Omental fat pad (tissue), 4 donors: Measurements from ENCODE around the gene RGS19. TPM values are rescaled to one million over a fixed set of nuclear protein-coding genes. Genes with fewer than 3 reads are reported as not detected.

Source experiments
- ATAC-seq: fragments of 150-250 bp; one replicate; pipeline ENCODE4 v1.9.1; 2016; ENCODE audit warnings: mild to moderate bottlenecking, moderate library complexity; ENCODE audit not compliant: low FRiP score
- DNase-seq: peaks from one replicate; pipeline ENCODE4 v3.0.0-alpha.2; 2019; ENCODE audit warnings: low spot score
- CTCF ChIP-seq, 3 donors: fragments of 450-650 bp; IDR thresholded peaks; one replicate each; pipeline ENCODE4 v1.5.1; 2016 to 2017; ENCODE audit warnings: antibody characterized with exemption in 3 of 3, mild to moderate bottlenecking in 3 of 3, moderate library complexity in 2 of 3
- small RNA-seq: library from RNA; depleted of rRNA; stranded (forward); fragments of <200 nt; gene quantifications from one replicate; pipeline ENCODE3, GENCODE V24; 2016
- total RNA-seq, 4 donors: library from RNA; depleted of rRNA; stranded (reverse); fragments of >200 nt; gene quantifications; one replicate each; pipeline ENCODE4 v1.1.0, GENCODE V29; 2016

Gene RGS19
- total RNA-seq, 4 donors from 2014 or later, result 14.0 to 45.1 (median 29.3) TPM

DNA sequence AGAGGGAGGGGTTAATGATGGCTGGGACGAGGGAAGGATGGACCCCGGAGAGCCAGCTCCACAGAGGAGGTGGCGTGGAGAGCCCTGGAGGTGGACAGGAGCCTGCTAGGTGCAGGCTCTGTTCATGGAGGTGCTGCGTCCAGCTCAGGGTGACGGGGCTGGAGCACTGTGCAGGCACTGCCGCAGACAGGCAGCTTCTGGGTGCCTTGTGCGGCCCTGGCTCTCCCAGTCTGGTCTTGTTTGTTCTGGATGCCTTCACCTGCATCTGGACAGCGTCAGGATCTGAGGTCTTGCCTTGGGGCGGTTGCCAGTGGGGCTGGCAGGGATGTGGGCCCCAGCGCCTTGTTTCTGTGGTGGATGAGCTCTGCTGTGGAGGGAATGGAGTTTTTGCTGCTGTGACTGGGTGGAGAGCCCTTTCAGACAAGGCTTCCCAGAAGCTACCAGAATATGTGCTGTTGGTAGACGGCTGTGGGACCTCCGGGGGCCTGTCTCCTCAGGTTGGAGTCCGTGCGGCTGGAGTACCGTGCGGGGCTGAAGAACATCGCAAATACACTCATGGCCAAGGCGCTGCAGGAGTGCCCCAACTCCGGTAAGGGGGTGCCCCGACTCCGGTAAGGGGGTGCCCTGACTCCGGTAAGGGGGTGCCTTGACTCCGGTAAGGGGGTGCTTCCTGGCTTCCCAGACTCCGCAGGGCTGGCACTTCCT, 51.2 kb downstream of the RGS19 start:
- DNase-seq (no peak), ATAC-seq (no peak)
- no peak for TF ChIP-seq CTCF (IDR thresholded peaks at IDR 0.05)

DNA sequence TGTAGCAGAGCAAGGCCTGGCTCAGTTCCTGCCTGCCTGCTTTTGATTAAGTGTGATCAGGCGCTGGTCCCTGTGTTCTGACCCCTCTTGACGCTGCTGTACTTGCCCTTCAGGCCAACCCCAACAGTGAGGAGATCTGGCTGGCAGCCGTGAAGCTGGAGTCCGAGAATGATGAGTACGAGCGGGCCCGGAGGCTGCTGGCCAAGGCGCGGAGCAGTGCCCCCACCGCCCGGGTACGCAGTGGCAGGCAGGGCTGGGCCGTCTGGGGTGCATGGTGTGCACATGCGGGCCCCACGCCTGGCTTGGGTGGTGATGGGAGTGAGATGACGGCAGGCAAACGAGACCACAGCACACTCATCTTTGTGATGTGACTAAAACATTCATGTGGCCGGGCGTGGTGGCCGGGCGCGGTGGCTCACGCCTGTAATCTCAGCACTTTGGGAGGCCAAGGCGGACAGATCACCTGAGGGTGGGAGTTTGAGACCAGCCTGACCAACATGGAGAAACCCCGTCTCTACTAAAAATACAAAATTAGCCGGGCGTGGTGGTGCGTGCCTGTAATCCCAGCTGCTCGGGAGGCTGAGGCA, 53.4 kb downstream of the RGS19 start:
- ATAC-seq (no peak), DNase-seq (no peak)
- TF ChIP-seq CTCF (IDR thresholded peaks at IDR 0.05), result no peak

DNA sequence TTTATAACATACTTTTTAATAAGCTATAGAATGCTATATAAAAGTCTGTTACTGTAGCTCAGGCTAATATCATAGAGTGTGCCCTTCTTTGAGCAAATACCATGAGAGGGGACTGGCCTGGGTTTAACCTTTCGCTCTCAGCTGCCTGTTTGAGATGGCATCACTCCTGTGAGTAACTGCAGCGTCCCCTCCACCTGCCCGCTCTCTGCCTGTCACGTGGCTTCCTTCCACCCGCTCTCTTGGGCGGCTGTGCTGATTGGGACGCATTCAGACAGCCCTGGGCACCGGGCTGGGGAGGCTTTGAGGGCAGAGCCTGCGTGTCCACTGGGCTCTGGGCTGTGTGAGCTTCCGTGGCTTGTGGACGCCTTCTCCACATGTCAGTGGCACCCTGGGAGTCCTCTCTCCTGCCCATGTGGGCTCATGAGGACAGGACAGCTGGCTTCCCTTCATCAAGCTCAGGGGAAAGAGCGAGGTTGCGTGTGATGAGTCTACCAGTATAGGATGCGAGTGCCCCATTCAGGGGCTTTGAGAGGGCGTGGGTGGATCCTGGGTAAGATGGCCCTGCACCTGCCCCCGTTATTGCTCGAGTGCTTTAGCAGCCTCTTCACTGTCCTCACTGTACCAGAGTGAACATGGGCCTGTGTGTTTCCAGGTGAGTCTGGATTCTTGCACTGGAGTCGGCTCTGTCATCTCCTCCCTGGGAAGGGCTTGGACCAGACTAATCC, 54.1 kb downstream of the RGS19 start:
- ATAC-seq, result no peak
- no peak for TF ChIP-seq CTCF (IDR thresholded peaks at IDR 0.05)
- no peak for DNase-seq

- TF ChIP-seq CTCF (IDR thresholded peaks at IDR 0.05), result no peak
- ATAC-seq (no peak), DNase-seq (no peak)
Observed at GRCh38 chr20:64024141-64024990, 55.0 kb downstream of the RGS19 start.

DNA sequence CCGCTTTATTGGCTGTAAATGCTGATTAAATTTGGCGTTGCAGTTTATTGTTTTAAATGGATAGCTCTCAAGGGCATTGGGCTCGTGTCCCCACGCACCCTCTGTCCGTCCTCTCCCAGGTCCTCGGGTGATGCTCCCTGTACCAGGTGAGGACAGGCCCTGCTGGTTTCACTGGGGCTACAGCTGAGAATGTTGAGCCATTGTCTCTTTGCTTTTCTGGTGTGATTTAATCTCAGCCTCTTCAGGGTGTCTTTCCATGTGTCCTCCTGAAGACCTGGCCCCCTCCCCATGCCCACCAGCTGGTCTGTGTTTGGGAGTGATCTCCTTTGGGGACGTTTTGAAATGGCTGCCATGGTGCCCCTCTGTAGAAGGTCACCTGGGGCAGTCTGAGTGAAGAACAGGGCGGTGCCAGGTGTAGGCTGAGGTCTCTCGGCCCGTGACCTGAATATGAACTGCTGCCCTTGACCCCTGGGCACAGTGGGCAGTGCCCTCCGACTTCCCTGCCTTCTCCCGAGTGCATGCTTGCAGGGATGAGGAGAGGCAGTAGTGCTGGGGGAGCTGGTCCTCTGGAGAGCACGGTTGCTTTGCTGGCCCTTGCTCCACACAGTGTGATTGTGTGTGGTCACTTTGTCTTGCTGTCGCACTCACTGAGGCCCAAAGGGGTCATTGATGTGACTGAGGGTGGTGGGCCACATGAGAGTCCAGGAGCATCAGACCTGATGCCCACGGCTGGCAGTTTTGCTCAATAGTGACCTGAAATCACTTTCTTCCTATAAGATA, 55.8 kb downstream of the RGS19 start:
- ATAC-seq (no peak), DNase-seq (no peak)
- no peak for TF ChIP-seq CTCF (IDR thresholded peaks at IDR 0.05)

Small RNAs within 50 kb of the gene (small RNA-seq; reads per million reads assigned to genes)
- gene AL355803.1 (not detected), gene MIR6813 (not detected)

Other genes starting within 250 kb of the RGS19 start
- gene ZBTB46, start 248.3 kb downstream of the RGS19 start, total RNA-seq, result 10 to 100 TPM; 11.1 to 65.3 (median 17.8) TPM
- not detected for gene ABHD16B, start 218.0 kb downstream of the RGS19 start, total RNA-seq
- 100 to 1,000 TPM; 102 to 131 (median 113) TPM for gene TPD52L2, start 214.2 kb downstream of the RGS19 start, total RNA-seq
- 10 to 100 TPM; 29.9 to 56.3 (median 45.4) TPM for gene DNAJC5, start 184.4 kb downstream of the RGS19 start, total RNA-seq
- 10 to 100 TPM; 25.7 to 48.9 (median 30.3) TPM for gene UCKL1, start 123.1 kb downstream of the RGS19 start, total RNA-seq
- 1 to 10 TPM; 6.4 to 9.8 (median 7.2) TPM for gene ZNF512B, start 109.6 kb downstream of the RGS19 start, total RNA-seq
- gene SAMD10, start 99.9 kb downstream of the RGS19 start, total RNA-seq, result 1 to 10 TPM in 1 of 4 donors, under 1 TPM in 2, not detected in 1; 0.48 to 1.2 (median 0.84) TPM
- gene PRPF6, start 98.4 kb downstream of the RGS19 start, total RNA-seq, result 10 to 100 TPM; 34.7 to 43.8 (median 40.2) TPM
- 1 to 10 TPM in 1 of 4 donors, under 1 TPM in 3; 0.37 to 6.5 (median 0.68) TPM for gene C20orf204, start 43.3 kb downstream of the RGS19 start, total RNA-seq
- 10 to 100 TPM in 1 of 4 donors, 1 to 10 TPM in 3; 2.9 to 16.7 (median 7.7) TPM for gene SOX18, start 29.9 kb downstream of the RGS19 start, total RNA-seq
- 10 to 100 TPM; 20.5 to 34.8 (median 23.4) TPM for gene TCEA2, start 16.3 kb downstream of the RGS19 start, total RNA-seq
- gene OPRL1, start 564 bp upstream of the RGS19 start, total RNA-seq, result 1 to 10 TPM in 3 of 4 donors, under 1 TPM in 1; 0.96 to 4.4 (median 1.4) TPM
- under 1 TPM in 1 of 4 donors, not detected in 3; 0.65 TPM for gene LKAAEAR1, start 4.9 kb upstream of the RGS19 start, total RNA-seq
- gene NPBWR2, start 28.0 kb upstream of the RGS19 start, total RNA-seq, result not detected
- gene MYT1, start 84.9 kb upstream of the RGS19 start, total RNA-seq, result not detected
- gene PCMTD2, start 176.2 kb upstream of the RGS19 start, total RNA-seq, result 10 to 100 TPM; 31.7 to 97.9 (median 70.7) TPM